A549 (cell line): Measurements from ENCODE around the gene ASTN1. TPM values are rescaled to one million over a fixed set of nuclear protein-coding genes. Genes with fewer than 3 reads are reported as not detected.

ENCODE experiments used
- ATAC-seq, 2 experiments: fragments of 200-7000 bp in 1 of 2; fragments of >200 bp in 1 of 2; cut with Nextera tagmentation in 1 of 2; cut with Tn5 transposase in 1 of 2; 3 replicates each; pipeline versions ENCODE4 v1.8.0 to v1.9.1; 2018 to 2020; ENCODE audit warnings: mild to moderate bottlenecking in 1 of 2, moderate library complexity in 1 of 2
- CTCF ChIA-PET: fragments of 300-600 bp; sonication (Branson Sonifier 250); formaldehyde crosslinking; extraction: SDS; loops from one replicate; lab custom pipeline; 2021; ENCODE audit warnings: antibody characterized with exemption, inconsistent platforms; lab: Yijun Ruan, JAX
- POLR2A ChIA-PET: fragments of 350-600 bp; formaldehyde crosslinking; extraction: SDS; loops from one replicate; lab custom pipeline; 2021; ENCODE audit warnings: antibody characterized with exemption, inconsistent platforms; lab: Yijun Ruan, JAX
- DNase-seq, 2 experiments: peaks; one replicate each; pipeline versions ENCODE4 v3.0.0 to v3.0.0-alpha.2; 2011 to 2016; ENCODE audit warnings: low read depth in 1 of 2, low spot score in 1 of 2
- FAIRE-seq: peaks from 2 replicates; lab custom pipeline; 2011; peaks lifted over from hg19 to GRCh38; lab: Jason Lieb, UNC
- H3K27ac ChIP-seq, 2 experiments: fragments of >200 bp; sonication (Bioruptor Twin); formaldehyde crosslinking; 3 replicates each; pipeline ENCODE4 v1.5.1; 2016 to 2017
- H3K4me1 ChIP-seq: fragments of >200 bp; sonication (Bioruptor Twin); formaldehyde crosslinking; 3 replicates; pipeline ENCODE4 v1.6.1; 2016
- H3K4me2 ChIP-seq: fragments of >200 bp; sonication (Bioruptor Twin); formaldehyde crosslinking; 3 replicates; pipeline ENCODE4 v1.6.1; 2016
- H3K4me3 ChIP-seq: fragments of >200 bp; sonication (Bioruptor Twin); formaldehyde crosslinking; 3 replicates; pipeline ENCODE4 v1.5.1; 2016
- H3K9me3 ChIP-seq: fragments of >200 bp; sonication (Bioruptor Twin); formaldehyde crosslinking; 3 replicates; pipeline ENCODE4 v1.6.1; 2016
- CBX2 ChIP-seq: fragments of 200-600 bp; sonication (generic); IDR thresholded peaks from 2 replicates; pipeline ENCODE4 v1.6.1; 2016; ENCODE audit warnings: low read depth, mild to moderate bottlenecking, borderline replicate concordance
- CEBPB ChIP-seq, 2 experiments: fragments of >200 bp in 1 of 2; sonication (Bioruptor Twin) in 1 of 2; formaldehyde crosslinking in 1 of 2; IDR thresholded peaks; 2 replicates each; pipeline ENCODE4 v1.6.1; 2012 to 2016
- E2F6 ChIP-seq: IDR thresholded peaks from 2 replicates; pipeline ENCODE4 v1.6.1; 2012; ENCODE audit warnings: low read depth, borderline replicate concordance
- EHMT2 ChIP-seq: fragments of 200-600 bp; sonication (generic); IDR thresholded peaks from 2 replicates; pipeline ENCODE4 v1.6.1; 2016; ENCODE audit warnings: antibody characterized with exemption, low read depth, mild to moderate bottlenecking, moderate library complexity
- ELK1 ChIP-seq: fragments of 150-350 bp; IDR thresholded peaks from 2 replicates; pipeline ENCODE4 v1.6.1; 2014; ENCODE audit warnings: low read depth, mild to moderate bottlenecking, low read length
- ESRRA ChIP-seq: fragments of 150-350 bp; IDR thresholded peaks from 2 replicates; pipeline ENCODE4 v1.6.1; 2014; ENCODE audit warnings: mild to moderate bottlenecking, low read length, borderline replicate concordance
- FOSB ChIP-seq: fragments of 250-450 bp; sonication (Bioruptor Pico); IDR thresholded peaks from 2 replicates; pipeline ENCODE4 v1.5.0; 2020; ENCODE audit warnings: mild to moderate bottlenecking, moderate library complexity
- GATA3 ChIP-seq: IDR thresholded peaks from 2 replicates; pipeline ENCODE4 v1.6.1; 2012; ENCODE audit warnings: borderline replicate concordance
- HEYL ChIP-seq: fragments of 250-450 bp; sonication (Bioruptor Pico); IDR thresholded peaks from 2 replicates; pipeline ENCODE4 v1.8.0; 2021; ENCODE audit warnings: mild to moderate bottlenecking, moderate library complexity
- HOXB5 ChIP-seq: fragments of 250-450 bp; sonication (Bioruptor Pico); IDR thresholded peaks from 2 replicates; pipeline ENCODE4 v1.5.0; 2020; ENCODE audit warnings: mild to moderate bottlenecking, moderate library complexity
- JUNB ChIP-seq: fragments of >200 bp; sonication (Bioruptor Twin); formaldehyde crosslinking; IDR thresholded peaks from 2 replicates; pipeline ENCODE4 v1.6.1; 2016
- KDM1A ChIP-seq: fragments of 200-600 bp; sonication (generic); IDR thresholded peaks from 2 replicates; pipeline ENCODE4 v1.6.1; 2016; ENCODE audit warnings: low read depth, mild to moderate bottlenecking
- KDM5A ChIP-seq: fragments of 200-600 bp; sonication (generic); IDR thresholded peaks from 2 replicates; pipeline ENCODE4 v1.6.1; 2016; ENCODE audit warnings: antibody characterized with exemption, mild to moderate bottlenecking
- PBX3 ChIP-seq: IDR thresholded peaks from 2 replicates; pipeline ENCODE4 v1.6.1; 2012
- RAD21 ChIP-seq, 2 experiments: fragments of >200 bp in 1 of 2; sonication (Bioruptor Twin) in 1 of 2; formaldehyde crosslinking in 1 of 2; IDR thresholded peaks in 1 of 2; conservative IDR thresholded peaks in 1 of 2; 2 replicates in 1 of 2; 3 replicates in 1 of 2; pipeline ENCODE4 v1.6.1; 2012 to 2018; ENCODE audit warnings: inconsistent platforms in 1 of 2
- TP53 ChIP-seq: fragments of 250-450 bp; sonication (Bioruptor Pico); IDR thresholded peaks from 2 replicates; pipeline ENCODE4 v1.5.0; 2021; ENCODE audit warnings: mild to moderate bottlenecking, moderate library complexity
- WGBS: methylation state at CpG from one replicate; pipeline ENCODE4 v1.1.6; 2017; ENCODE audit errors: missing lambda C conversion rate; 5-methylcytosine and 5-hydroxymethylcytosine counted together
- polyA plus RNA-seq, 4 experiments: library from polyadenylated mRNA; depleted of rRNA in 3 of 4; stranded (reverse); fragments of >200 nt; fragmentation: RNase III in 1 of 4; extraction: RNeasy Plus Mini Kit Qiagen cat#74134 plus additional on column Dnase treatment in 1 of 4; gene quantifications; 2 replicates in 3 of 4; 3 replicates in 1 of 4; pipeline ENCODE4 v1.2.3, GENCODE V29; 2011 to 2017
- TF ChIP-seq, protein P1 (sequence below): fragments of >200 bp; sonication (Bioruptor Twin); formaldehyde crosslinking; IDR thresholded peaks from 2 replicates; pipeline ENCODE4 v1.6.1; 2016

ASTN1 gene
- polyA plus RNA-seq, 2 of the 4 experiments (the other 2 are of a cell fraction) = not detected

DNA sequence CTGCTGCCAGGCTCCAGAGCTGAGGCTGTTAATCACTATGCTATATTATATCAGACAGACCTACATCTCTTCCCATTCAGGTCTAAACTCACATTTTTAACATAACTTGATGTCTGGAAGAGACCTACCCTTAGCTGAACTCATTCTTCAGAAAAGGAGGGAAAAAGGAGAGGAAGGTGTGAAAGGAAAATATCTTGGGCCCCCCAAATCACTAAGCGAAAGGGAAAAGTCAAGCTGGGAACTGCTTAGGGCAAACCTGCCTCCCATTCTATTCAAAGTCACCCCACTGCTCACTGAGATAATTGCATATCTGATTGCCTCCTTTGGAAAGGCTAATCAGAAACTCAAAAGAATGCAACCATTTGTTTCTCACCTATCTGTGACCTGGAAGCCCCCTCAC lies 222.2 kb downstream of the ASTN1 start:
- TF ChIP-seq ELK1 (no peak), CEBPB (IDR thresholded peaks at IDR 0.05) (no peak), TP53 (CRISPR knock-in tag) (no peak)
- WGBS = 15% methylated on average over 1 of the region's 1 CpG
- Histone ChIP-seq H3K4me2 (no peak overlapping the region), H3K4me3 (no peak overlapping the region), H3K9me3 (no peaks in the 10 kb centered on the region), H3K4me1 (no peaks in the 10 kb centered on the region), H3K27ac (no peak overlapping the region)
- ChIA-PET POLR2A (no interaction called here), CTCF (interaction anchor here (2.2 kb wide), 1 partner anchor 44 kb away, joined by 4 read pairs; no protein-coding TSS in a partner anchor)
- ATAC-seq = no peak
- no peak for FAIRE-seq
- no peak for DNase-seq

- ChIA-PET POLR2A (no interaction called here), CTCF (interaction anchor here (1.5 kb wide), 1 partner anchor 242 kb away, joined by 4 read pairs; no protein-coding TSS in a partner anchor)
- Histone ChIP-seq H3K27ac (no peak overlapping the region), H3K9me3 (no peaks in the 10 kb centered on the region), H3K4me1 (no peaks in the 10 kb centered on the region), H3K4me3 (no peak overlapping the region), H3K4me2 (no peak overlapping the region)
- DNase-seq (no peak), ATAC-seq (no peak), FAIRE-seq (no peak)
- WGBS = 2% methylated on average over 2 of the region's 2 CpGs
- TF ChIP-seq GATA3 (no peak), JUNB (no peak), RAD21 (conservative IDR thresholded peaks at IDR 0.05 in 1 of 2, IDR thresholded peaks at IDR 0.05 in 1 of 2) (no peak), EHMT2 (no peak), E2F6 (no peak), ELK1 (no peak), HOXB5 (CRISPR knock-in tag) (no peak), CEBPB (IDR thresholded peaks at IDR 0.05) (no peak), KDM1A (no peak), FOSB (CRISPR knock-in tag) (no peak), CBX2 (no peak), ESRRA (no peak)
- TF ChIP-seq, protein P1, sequence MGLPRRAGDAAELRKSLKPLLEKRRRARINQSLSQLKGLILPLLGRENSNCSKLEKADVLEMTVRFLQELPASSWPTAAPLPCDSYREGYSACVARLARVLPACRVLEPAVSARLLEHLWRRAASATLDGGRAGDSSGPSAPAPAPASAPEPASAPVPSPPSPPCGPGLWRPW = no peak
Observed at GRCh38 chr1:176939993-176940392, 224.5 kb downstream of the ASTN1 start.

GRCh38 chr1:176938375-176938774 lies 226.1 kb downstream of the ASTN1 start:
- FAIRE-seq (no peak), ATAC-seq (no peak), DNase-seq (no peak)
- Histone ChIP-seq H3K4me3 (no peak overlapping the region), H3K9me3 (no peaks in the 10 kb centered on the region), H3K4me2 (no peak overlapping the region), H3K27ac (no peak overlapping the region), H3K4me1 (no peaks in the 10 kb centered on the region)
- 22% methylated on average over 1 of the region's 1 CpG for WGBS
- TF ChIP-seq HEYL (CRISPR knock-in tag) = no peak
- TF ChIP-seq PBX3 = no peak
- no peak for TF ChIP-seq KDM5A
- CTCF ChIA-PET = no interaction called here
- POLR2A ChIA-PET = no interaction called here
